T47D (cell line): Measurements from ENCODE around the gene RETSAT.
"Not testable (repeated sequence)": the region's sequence is repeated elsewhere in the genome, so short reads cannot be mapped to it uniquely, and the experiment has no call there.

ENCODE experiments used
- DNase-seq, 2 experiments: peaks; one replicate each; pipeline versions ENCODE4 v3.0.0 to v3.0.0-alpha.2; 2011 to 2012; ENCODE audit warnings: low read depth in 1 of 2, low spot score in 1 of 2
- JUND ChIP-seq: IDR thresholded peaks from 2 replicates; pipeline ENCODE4 v1.6.1; 2012; ENCODE audit warnings: low read depth
- in situ Hi-C: cut with HindIII; loops from 2 replicates; pipeline ENCODE4 v1.10.0; 2016; ENCODE audit warnings: low sequenced_read_pairs, low pct_unique_long_range_greater_than_20kb

RETSAT gene

DNA sequence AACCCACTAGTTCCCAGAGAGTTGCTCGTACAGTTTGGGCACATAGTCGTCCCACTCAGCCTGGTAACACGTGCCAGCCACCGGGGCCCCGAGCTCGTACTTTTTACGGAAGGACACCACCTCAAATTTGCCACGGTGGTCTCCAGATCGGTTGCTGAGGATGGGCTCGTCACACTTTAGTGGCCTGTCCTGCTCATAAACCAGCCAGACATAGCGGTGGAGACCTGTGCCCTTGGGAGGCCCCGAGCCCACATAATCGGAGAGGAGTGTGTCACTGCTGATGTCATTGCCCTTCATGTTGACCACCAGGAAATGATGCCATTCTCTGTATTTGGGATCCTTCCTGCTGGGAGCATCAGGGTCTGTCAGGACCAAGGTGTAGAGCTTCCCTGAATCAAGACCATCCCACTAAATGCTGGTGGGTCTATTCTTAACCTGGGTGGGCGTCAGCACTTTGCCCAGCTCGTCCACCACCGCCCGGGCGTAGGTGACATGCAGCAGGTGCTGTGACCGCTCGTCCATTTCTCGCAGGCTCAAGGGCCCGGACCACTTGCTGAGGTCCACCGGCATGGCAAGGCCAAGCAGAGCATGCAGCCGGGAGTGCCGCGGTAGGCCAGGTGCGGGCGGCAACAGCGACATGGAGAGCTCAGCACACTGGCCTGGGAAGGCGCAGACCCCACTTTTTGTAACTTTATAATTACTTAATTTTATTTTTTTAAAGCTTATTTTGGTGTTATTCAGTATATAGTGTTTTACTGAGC lies 12.9 kb downstream of the RETSAT start:
- no peak for DNase-seq
- in situ Hi-C loops: no loop called here

DNA sequence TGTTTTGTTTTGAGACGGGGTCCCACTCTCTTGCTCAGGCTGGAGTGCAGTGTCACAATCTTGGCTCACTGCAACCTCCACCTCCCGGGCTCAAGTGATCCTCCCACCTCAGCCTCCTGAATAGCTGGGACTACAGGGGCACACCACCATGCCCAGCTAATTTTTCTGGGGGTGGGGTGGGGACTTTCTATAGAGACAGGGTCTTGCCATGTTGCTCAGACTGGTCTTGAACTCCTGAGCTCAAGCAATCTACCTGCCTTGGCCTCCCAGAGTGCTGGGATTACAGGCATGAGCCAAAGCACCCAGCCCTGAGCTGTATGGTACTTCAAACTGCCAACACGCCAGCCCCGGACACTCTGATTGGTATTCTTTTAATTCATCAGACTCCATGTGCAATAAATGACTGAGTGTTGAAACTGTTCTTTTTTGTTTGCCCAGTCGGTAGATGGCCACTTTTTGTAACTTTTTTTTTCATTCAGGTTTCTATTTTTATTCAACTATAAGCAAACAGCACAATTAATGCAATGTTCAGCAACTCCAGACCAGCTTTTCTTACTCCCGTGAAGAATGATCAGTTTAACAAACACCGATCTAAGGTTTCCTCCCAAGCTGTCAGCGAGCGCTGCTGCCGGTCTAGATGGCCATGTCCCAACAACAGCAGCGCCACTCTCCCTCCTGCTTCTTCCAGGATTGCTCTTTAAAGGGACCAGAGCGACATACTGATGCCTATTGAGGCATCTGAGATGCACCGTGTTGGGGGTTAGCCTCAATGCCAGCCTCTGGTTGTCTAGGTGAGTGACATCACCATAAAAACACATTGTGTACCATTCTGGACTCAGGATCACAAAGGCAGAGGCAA lies 14.1 kb downstream of the RETSAT start:
- in situ Hi-C loops: no loop called here
- TF ChIP-seq JUND: no peak
- peak in 1 of 2 experiments; percentile 18 for DNase-seq

More for the DNA sequence above, 12.9 kb downstream of the RETSAT start:
- TF ChIP-seq JUND: no peak

DNA sequence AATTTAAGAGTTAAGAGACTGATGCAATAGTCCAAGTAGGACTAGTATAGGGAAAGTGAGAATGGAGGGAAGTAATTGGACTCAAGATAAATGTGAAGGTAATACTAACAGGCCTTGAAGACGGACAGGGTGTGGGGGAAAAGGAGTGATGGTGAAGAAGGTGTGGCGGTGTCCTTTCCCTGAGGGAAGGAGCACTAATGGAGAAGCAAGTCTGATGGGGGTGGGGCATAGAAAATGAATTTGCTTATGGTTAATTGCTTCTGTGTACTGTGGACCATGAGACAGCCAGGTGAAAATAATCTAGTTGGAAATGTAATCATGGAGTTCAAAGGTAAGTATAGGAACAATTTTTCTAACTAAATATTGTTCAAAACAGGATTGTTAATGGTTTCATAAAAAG lies 19.4 kb downstream of the RETSAT start:
- TF ChIP-seq JUND: no peak
- no peak for DNase-seq
- in situ Hi-C loops: no loop called here

DNA sequence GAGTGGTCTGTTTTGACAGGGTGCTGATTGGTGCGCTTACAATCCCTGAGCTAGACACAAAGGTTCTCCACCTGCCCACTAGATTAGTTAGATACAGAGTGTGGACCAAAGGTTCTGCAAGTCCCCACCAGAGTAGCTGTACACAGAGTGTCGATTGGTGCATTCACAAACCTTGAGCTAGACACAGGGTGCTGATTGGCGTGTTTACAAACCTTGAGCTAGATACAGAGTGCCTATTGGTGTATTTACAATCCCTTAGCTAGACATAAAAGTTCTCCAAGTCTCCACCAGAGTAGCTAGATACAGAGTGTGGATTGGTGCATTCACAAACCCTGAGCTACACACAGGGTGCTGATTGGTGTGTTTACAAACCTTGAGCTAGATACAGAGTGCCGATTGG lies 20.5 kb downstream of the RETSAT start:
- DNase-seq, in situ Hi-C loops: not testable (repeated sequence)

DNA sequence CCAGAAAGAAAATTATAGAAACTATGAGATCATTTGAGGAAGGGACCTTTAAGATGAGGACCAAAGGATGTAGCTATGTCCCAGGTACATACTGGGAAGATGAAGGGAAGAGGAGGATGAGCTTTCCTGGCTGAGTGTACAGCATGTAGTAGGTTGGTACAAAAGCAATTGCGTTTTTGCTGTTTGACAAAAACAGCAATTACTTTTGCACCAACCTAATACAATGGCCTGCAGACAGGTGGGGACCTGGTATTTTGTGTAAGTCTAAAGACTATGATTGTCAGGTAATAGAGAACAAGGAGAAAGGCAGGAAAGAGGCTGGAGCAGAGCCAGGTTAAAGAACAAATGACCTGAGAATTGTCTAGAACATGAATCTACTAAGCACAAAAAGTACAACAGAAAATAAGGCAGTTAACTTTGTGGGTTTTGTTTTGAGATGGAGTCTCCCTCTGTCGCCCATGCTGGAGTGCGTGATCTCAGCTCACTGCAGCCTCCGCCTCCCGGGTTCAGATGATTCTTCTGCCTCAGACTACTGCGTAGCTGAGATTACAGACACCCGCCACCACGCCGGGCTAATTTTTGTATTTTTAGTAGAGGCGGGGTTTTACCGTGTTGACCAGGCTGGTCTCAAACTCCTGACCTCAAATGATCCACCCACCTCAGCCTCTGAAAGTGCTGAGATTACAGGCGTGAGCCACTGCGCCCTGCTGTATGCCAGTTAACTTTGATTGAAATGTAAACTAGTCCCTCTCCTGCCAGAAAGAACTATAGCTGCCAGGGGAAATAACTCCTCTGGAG lies 23.3 kb downstream of the RETSAT start:
- no peak for DNase-seq
- no peak for TF ChIP-seq JUND
- in situ Hi-C loops: no loop called here

DNA sequence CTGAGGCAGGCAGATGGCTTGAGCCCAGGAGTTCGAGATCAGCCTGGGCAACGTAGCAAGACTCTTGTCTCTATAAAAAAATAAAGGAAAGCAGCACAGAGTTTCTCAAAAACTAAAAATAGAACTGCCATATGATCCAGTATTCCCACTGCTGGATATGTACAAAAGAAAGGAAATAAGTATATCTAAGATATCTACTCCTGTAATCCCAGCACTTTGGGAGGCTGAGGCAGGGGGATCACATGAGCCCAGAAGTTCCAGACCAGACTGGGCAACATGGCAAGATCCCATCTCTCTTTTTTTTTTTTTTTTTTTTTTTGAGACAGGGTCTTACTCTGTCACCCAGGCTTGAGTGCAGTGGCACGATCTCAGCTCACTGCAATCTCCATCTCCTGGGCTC lies 24.6 kb downstream of the RETSAT start:
- DNase-seq: not testable (repeated sequence)

DNA sequence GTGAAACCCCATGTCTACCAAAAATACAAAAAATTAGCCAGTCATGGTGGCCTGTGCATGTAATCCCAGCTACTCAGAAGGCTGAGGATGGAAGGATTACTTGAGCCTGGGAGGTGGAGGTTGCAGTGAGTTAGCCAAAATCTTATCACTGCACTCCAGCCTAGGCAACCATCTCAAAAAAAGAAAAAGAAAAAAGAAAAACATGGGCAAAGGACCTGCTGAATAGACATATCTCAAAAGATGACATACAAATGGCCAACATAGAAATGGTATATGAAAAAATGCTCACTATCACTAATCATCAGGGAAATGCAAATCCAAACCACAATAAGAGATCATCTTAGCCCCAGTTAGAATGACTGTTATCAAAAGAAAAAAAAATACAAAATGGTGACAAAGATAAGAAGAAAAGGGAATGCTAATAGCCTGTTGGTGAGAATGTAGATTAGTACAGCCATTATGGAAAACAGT lies 25.1 kb downstream of the RETSAT start:
- DNase-seq: no peak
- in situ Hi-C loops: no loop called here
- no peak for TF ChIP-seq JUND

More for the DNA sequence above, 24.6 kb downstream of the RETSAT start:
- in situ Hi-C loops: not testable (repeated sequence)

DNA sequence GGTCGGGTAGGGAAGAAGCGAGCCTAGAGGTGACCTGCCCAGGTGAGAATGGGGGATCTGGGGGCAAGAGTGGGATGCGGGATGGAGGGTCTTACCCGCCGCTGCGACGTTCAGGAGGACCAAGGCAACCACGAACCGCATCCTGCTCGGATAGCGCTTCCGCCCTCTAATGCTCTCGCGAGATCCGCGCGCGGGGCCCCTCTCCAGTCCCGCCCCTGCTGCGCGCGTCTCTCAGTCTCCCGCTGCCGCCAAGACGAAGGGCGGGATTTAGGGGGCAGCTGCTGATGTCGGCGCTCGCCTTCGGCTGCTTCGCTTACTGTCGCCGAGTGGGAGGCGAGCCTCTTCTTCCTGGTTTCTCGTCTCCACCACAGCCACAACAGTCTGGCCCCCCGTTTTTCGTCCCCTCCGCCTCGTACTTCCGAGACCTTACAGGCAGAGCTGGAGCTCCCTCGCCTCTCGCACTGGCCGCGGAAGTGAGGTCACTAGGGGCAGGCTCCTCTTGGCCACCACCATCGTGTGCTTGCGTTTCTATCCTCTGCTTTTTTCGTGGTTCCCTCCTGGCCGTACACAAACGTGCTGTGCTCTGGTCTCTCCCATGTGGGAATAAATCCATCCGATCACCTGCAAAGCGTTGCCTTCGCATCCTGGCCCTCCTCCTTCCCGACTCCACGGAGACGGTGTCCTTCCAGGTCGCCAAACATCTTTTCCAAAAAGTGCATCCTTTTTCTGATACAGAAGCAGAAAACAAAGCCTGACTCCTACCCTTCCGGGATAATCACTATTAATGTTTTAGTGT lies 26.3 kb downstream of the RETSAT start, which contains the start of gene TGOLN2:
Gene TGOLN2 (minus strand): TSS at position 168 of the 796 bp plus-strand sequence. CDS start 27 bp downstream, at position 141.
- in situ Hi-C loops: no loop called here
- DNase-seq: peak; percentile 83 to 90
- TF ChIP-seq JUND: no peak

DNA sequence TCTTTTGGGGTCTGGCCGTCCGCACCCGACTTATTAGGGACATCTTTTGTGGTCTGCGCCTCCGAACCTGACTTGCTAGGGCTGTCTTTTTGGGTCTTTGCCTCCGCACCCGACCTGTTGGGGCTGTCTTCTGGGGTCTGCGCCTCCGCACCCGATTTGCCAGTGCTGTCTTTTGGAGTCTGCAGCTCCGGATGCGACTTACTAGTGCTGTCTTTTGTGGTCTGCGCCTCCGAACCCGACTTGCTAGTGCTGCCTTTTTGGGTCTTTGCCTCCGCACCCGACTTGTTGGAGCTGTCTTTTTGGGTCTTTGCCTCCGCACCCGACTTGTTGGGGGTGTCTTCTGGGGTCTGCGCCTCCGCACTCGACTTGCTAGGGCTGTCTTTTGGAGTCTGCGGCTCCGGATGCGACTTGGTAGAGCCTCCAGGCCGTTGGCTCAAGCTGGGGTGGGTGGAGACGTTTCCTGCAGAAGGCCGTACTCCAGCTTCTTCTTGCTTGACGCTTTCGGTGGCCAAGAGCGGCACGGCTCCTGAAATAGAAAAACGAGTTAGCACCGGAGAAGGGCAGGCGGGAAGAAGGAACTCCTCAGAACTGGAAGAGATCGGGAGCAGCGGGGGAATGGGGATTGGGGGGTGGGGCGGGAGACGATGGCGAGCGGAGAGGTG lies 27.0 kb downstream of the RETSAT start:
- in situ Hi-C loops: no loop called here
- DNase-seq: peak in 1 of 2 experiments; percentile 22
- no peak for TF ChIP-seq JUND

DNA sequence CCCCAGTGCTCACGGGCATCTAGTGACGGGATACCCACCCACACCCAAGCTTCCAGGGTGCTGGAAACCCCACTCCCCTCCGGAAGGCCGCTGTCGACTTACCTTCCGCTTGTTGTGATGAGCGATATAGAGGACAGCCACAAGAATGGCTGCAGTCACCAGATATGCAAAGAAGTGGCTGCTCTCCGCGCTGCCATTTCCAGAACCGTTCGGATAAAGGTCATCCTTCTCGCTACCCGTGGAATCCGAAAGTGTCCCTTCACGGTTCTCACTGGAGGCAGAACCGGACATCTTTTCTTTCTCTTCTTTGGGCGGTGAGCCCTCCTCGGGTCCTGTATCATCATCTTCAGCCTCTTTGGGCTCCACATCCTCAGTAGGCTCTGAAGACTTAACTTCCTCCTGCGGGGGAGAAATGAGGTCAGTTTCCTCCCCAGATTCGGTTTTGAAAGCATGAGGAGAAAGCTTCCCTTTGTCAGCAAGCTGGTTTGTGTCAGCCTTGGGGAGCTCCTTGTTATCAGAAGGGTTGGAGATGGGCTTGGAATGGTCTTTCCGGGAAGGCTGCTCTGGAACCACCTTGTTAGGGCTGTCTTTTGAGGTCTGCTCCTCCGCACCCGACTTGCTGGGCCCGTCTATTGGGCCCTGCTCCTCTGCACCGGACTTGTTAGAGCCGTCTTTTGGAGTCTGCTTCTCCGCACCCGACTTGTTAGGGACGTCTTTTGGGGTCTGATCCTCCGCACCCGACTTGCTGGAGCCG lies 27.7 kb downstream of the RETSAT start:
- no peak for TF ChIP-seq JUND
- DNase-seq: no peak
- in situ Hi-C loops: no loop called here

DNA sequence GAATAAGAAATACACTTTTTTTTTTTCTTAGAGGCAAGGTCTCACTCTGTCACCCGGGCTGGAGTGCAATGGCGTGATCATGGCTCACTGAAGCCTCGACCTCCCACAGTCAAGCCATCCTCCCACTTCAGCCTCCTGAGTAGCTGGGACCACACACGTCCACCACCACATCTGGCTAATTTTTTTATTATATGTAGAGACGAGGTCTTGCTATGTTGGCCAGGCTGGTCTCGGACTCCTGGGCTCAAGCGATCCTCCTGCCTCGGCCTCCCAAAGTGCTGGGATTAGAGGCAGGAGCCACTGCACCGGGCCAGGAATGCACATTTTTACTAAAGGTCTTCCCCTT lies 28.9 kb downstream of the RETSAT start:
- TF ChIP-seq JUND: no peak
- in situ Hi-C loops: no loop called here
- no peak for DNase-seq
